CD14-positive monocyte (primary cell): ENCODE results near the gene PCF11. TPM values are rescaled to one million over a fixed set of nuclear protein-coding genes. Genes with fewer than 3 reads are reported as not detected.

Source experiments
- DNase-seq, 3 donors: peaks; one replicate each; pipeline ENCODE4 v3.0.0-alpha.2; 2011 to 2022
- H2AFZ ChIP-seq: 2 replicates; pipeline ENCODE4 v1.6.0; 2012; ENCODE audit warnings: mild to moderate bottlenecking, low read depth, low read length, inconsistent platforms; ENCODE audit not compliant: insufficient read depth, poor library complexity, severe bottlenecking
- H3K27ac ChIP-seq, 2 donors: 1 replicate in 1 of 2; 2 replicates in 1 of 2; pipeline ENCODE4 v1.5.1; 2012 to 2013; ENCODE audit warnings: low read length in 2 of 2, control low read depth in 1 of 2, inconsistent platforms in 1 of 2, low read depth in 1 of 2, mild to moderate bottlenecking in 1 of 2
- H3K27me3 ChIP-seq, 2 donors: one replicate each; pipeline versions ENCODE4 v1.6.0 to v1.6.1; 2011 to 2013; ENCODE audit warnings: low read length in 2 of 2; ENCODE audit not compliant: control insufficient read depth in 2 of 2, insufficient read depth in 2 of 2
- H3K36me3 ChIP-seq, 2 donors: replicated peaks in 1 of 2; 1 replicate in 1 of 2; 2 replicates in 1 of 2; pipeline versions ENCODE4 v1.5.1 to v1.6.1; 2012 to 2013; ENCODE audit warnings: low read length in 2 of 2, control low read depth in 1 of 2, inconsistent platforms in 1 of 2, mild to moderate bottlenecking in 1 of 2; ENCODE audit not compliant: insufficient read depth in 2 of 2, control insufficient read depth in 1 of 2
- H3K4me1 ChIP-seq, 2 donors: 1 replicate in 1 of 2; 2 replicates in 1 of 2; pipeline versions ENCODE4 v1.5.1 to v1.6.1; 2012 to 2013; ENCODE audit warnings: low read length in 2 of 2, control low read depth in 1 of 2, inconsistent platforms in 1 of 2, mild to moderate bottlenecking in 1 of 2, moderate library complexity in 1 of 2; ENCODE audit not compliant: insufficient read depth in 2 of 2, control insufficient read depth in 1 of 2
- H3K4me2 ChIP-seq: replicated peaks from 2 replicates; pipeline ENCODE3; 2012; ENCODE audit warnings: low read length, moderate library complexity, mild to moderate bottlenecking; ENCODE audit not compliant: poor library complexity, severe bottlenecking; ENCODE audit errors: extremely low read depth
- H3K4me3 ChIP-seq, 3 experiments: fragments of 200-600 bp in 1 of 3; sonication (generic) in 1 of 3; replicated peaks in 1 of 3; 1 replicate in 2 of 3; 2 replicates in 1 of 3; pipeline ENCODE4 v1.5.1; 2011 to 2013; ENCODE audit warnings: low read length in 3 of 3, mild to moderate bottlenecking in 3 of 3, control low read depth in 2 of 3, low read depth in 2 of 3, inconsistent platforms in 1 of 3, moderate library complexity in 1 of 3
- H3K79me2 ChIP-seq: 2 replicates; pipeline ENCODE4 v1.6.0; 2012; ENCODE audit warnings: mild to moderate bottlenecking, control low read depth, inconsistent platforms, low read length, moderate library complexity; ENCODE audit not compliant: insufficient read depth
- H3K9ac ChIP-seq: 2 replicates; pipeline ENCODE4 v1.6.0; 2017; ENCODE audit warnings: low read length, mild to moderate bottlenecking; ENCODE audit not compliant: insufficient read depth, poor library complexity, severe bottlenecking
- H3K9me3 ChIP-seq, 2 donors: replicated peaks in 1 of 2; 1 replicate in 1 of 2; 2 replicates in 1 of 2; pipeline versions ENCODE4 v1.5.1 to v1.6.1; 2012 to 2013; ENCODE audit warnings: low read length in 2 of 2, control low read depth in 1 of 2; ENCODE audit not compliant: control insufficient read depth in 1 of 2, insufficient read depth in 1 of 2
- H4K20me1 ChIP-seq: 2 replicates; pipeline ENCODE4 v1.6.0; 2012; ENCODE audit warnings: mild to moderate bottlenecking, low read length, control low read depth, moderate library complexity; ENCODE audit not compliant: insufficient read depth
- H3K27ac Mint-ChIP-seq, 7 donors: one replicate each; pipeline ENCODE4 v1.8.0; 2020; ENCODE audit warnings: mild to moderate bottlenecking in 7 of 7, mixed read lengths in 7 of 7, moderate library complexity in 6 of 7, inconsistent platforms in 2 of 7
- H3K27me3 Mint-ChIP-seq, 3 donors: one replicate each; pipeline ENCODE4 v1.8.0; 2021 to 2022; ENCODE audit warnings: low read depth in 3 of 3, mild to moderate bottlenecking in 3 of 3, mixed read lengths in 3 of 3, moderate library complexity in 3 of 3, inconsistent platforms in 1 of 3
- H3K36me3 Mint-ChIP-seq, 2 donors: one replicate each; pipeline ENCODE4 v1.8.0; 2020; ENCODE audit warnings: mixed read lengths in 2 of 2, inconsistent platforms in 1 of 2, mild to moderate bottlenecking in 1 of 2
- H3K4me1 Mint-ChIP-seq: one replicate; pipeline ENCODE4 v1.8.0; 2020; ENCODE audit warnings: mild to moderate bottlenecking, mixed read lengths
- H3K4me3 Mint-ChIP-seq, 2 donors: one replicate each; pipeline ENCODE4 v1.8.0; 2020; ENCODE audit warnings: mild to moderate bottlenecking in 2 of 2, mixed read lengths in 2 of 2, moderate library complexity in 1 of 2
- H3K9me3 Mint-ChIP-seq, 7 donors: one replicate each; pipeline ENCODE4 v1.8.0; 2020 to 2022; ENCODE audit warnings: mixed read lengths in 7 of 7, mild to moderate bottlenecking in 6 of 7, moderate library complexity in 6 of 7, inconsistent platforms in 2 of 7
- CTCF ChIP-seq: fragments of 200-600 bp; IDR thresholded peaks from one replicate; pipeline ENCODE4 v1.8.0; 2022; ENCODE audit warnings: antibody characterized with exemption, mild to moderate bottlenecking
- WGBS: methylation state at CpG from one replicate; pipeline ENCODE4 v1.1.5; 2013; ENCODE audit warnings: missing lambda C conversion rate; ENCODE audit not compliant: insufficient coverage; 5-methylcytosine and 5-hydroxymethylcytosine counted together
- intact Hi-C, 2 donors: fragments of 100-400 bp; cut with micrococcal nuclease; formaldehyde crosslinking; loops; one replicate each; pipeline versions ENCODE4 v1.15.0 to v1.15.1; 2023
- polyA plus RNA-seq, 3 donors: library from polyadenylated mRNA; depleted of rRNA in 1 of 3; unstranded in 2 of 3; stranded (reverse) in 1 of 3; fragments of 300-500 nt in 2 of 3; fragments of >200 nt in 1 of 3; fragmentation: Illumina TruSeq in 2 of 3; gene quantifications; 1 replicate in 2 of 3; 2 replicates in 1 of 3; pipeline ENCODE4 v1.2.3, GENCODE V29; 2012 to 2021

PCF11 gene
- polyA plus RNA-seq, 3 donors = 8.3 to 78.1 (median 15.7) TPM

- intact Hi-C loops = loop anchor here (2.0 to 10.0 kb wide), 4 partner anchors 39 to 295 kb away; partner anchors contain the start of genes CCDC90B (in 1 of the 2), DDIAS (in 1 of the 2), PCF11 (in 1 of the 2) and PRCP (in 1 of the 2)
- no peaks in the 10 kb centered on the region for H4K20me1 ChIP-seq
- peak overlapping the region in 1 of 3 experiments; percentile 99 for H3K4me3 ChIP-seq
- H2AFZ ChIP-seq = no peak overlapping the region
- DNase-seq = no peak
- peaks cover 28% of the 10 kb centered on the region for H3K79me2 ChIP-seq
- no peaks in the 10 kb centered on the region for H3K27me3 Mint-ChIP-seq
- H3K9me3 ChIP-seq = no peaks in the 10 kb centered on the region
- H3K27ac ChIP-seq = peak overlapping the region in 1 of 2 donors; percentile 96
- H3K4me1 Mint-ChIP-seq = peaks cover 31% of the 10 kb centered on the region
- 93% methylated on average over 2 of the region's 8 CpGs for WGBS
- H3K36me3 Mint-ChIP-seq = peaks cover 31 to 38% of the 10 kb centered on the region in 2 donors
- peak overlapping the region in 6 of 7 donors; percentile 66 to 99 (median 98) for H3K27ac Mint-ChIP-seq
- no peak for TF ChIP-seq CTCF
- no peak overlapping the region for H3K9ac ChIP-seq
- peak overlapping the region in 1 of 2 donors; percentile 99 for H3K4me3 Mint-ChIP-seq
- peak overlapping the region; percentile 98 for H3K4me2 ChIP-seq
- H3K4me1 ChIP-seq = peaks cover 23 to 27% of the 10 kb centered on the region in 2 donors
- no peaks in the 10 kb centered on the region for H3K9me3 Mint-ChIP-seq
- H3K27me3 ChIP-seq = no peaks in the 10 kb centered on the region
- peaks cover 16 to 42% of the 10 kb centered on the region in 2 donors for H3K36me3 ChIP-seq
Observed at GRCh38 chr11:83195649-83196048, 38.7 kb downstream of the PCF11 start.

- Histone ChIP-seq H3K4me3 (no peak overlapping the region), H3K9ac (no peak overlapping the region), H3K27ac (no peak overlapping the region), H3K9me3 (no peaks in the 10 kb centered on the region), H3K79me2 (peaks cover 8% of the 10 kb centered on the region), H3K36me3 (peaks cover 20 to 37% of the 10 kb centered on the region in 2 donors), H2AFZ (no peak overlapping the region), H3K27me3 (no peaks in the 10 kb centered on the region), H4K20me1 (no peaks in the 10 kb centered on the region), H3K4me2 (no peak overlapping the region), H3K4me1 (peaks cover 10 to 13% of the 10 kb centered on the region in 2 donors)
- no peak overlapping the region for H3K4me3 Mint-ChIP-seq
- no CpG with 5 or more reads among the region's 1 CpG for WGBS
- H3K27me3 Mint-ChIP-seq = peaks cover 0 to 1% (median 1%) of the 10 kb centered on the region in 3 donors
- intact Hi-C loops = no loop called here
- TF ChIP-seq CTCF = no peak
- peaks cover 20% of the 10 kb centered on the region for H3K4me1 Mint-ChIP-seq
- no peak for DNase-seq
- H3K9me3 Mint-ChIP-seq = no peaks in the 10 kb centered on the region
- peaks cover 39 to 49% of the 10 kb centered on the region in 2 donors for H3K36me3 Mint-ChIP-seq
- no peak overlapping the region for H3K27ac Mint-ChIP-seq
Observed at GRCh38 chr11:83200035-83200434, 43.1 kb downstream of the PCF11 start.
